GM12878 (cell line): ENCODE results near the gene WBP4. TPM values are rescaled to one million over a fixed set of nuclear protein-coding genes. Genes with fewer than 3 reads are reported as not detected.
A peak's percentile ranks its signal among the peaks of the same experiment; 100 is the strongest.

Experiments used
- EGR1 ChIP-seq, 2 experiments: IDR thresholded peaks; 1 replicate in 1 of 2; 2 replicates in 1 of 2; pipeline ENCODE4 v1.6.1; 2011 to 2012; ENCODE audit warnings: low read depth in 2 of 2, low read length in 2 of 2, borderline replicate concordance in 1 of 2, mild to moderate bottlenecking in 1 of 2, moderate library complexity in 1 of 2
- GATAD2B ChIP-seq: fragments of 450-650 bp; conservative IDR thresholded peaks from 2 replicates; pipeline ENCODE4 v1.6.1; 2017; ENCODE audit warnings: low read depth, mild to moderate bottlenecking, moderate library complexity
- IKZF1 ChIP-seq: fragments of 450-650 bp; conservative IDR thresholded peaks from 2 replicates; pipeline ENCODE4 v1.6.1; 2017; ENCODE audit warnings: antibody characterized with exemption, mild to moderate bottlenecking
- MEF2B ChIP-seq: fragments of 450-650 bp; IDR thresholded peaks from 2 replicates; pipeline ENCODE4 v1.6.1; 2018; ENCODE audit warnings: mild to moderate bottlenecking, moderate library complexity; ENCODE audit not compliant: partially characterized antibody, poor library complexity, severe bottlenecking
- POU2F2 ChIP-seq: IDR thresholded peaks from 3 replicates; pipeline ENCODE4 v1.6.1; 2011; ENCODE audit warnings: low read depth, mild to moderate bottlenecking, low read length, borderline replicate concordance
- SIX5 ChIP-seq: IDR thresholded peaks from 2 replicates; pipeline ENCODE4 v1.6.1; 2011; ENCODE audit warnings: mild to moderate bottlenecking, low read depth, low read length, moderate library complexity; ENCODE audit not compliant: severe bottlenecking
- SKIL ChIP-seq: fragments of 450-650 bp; IDR thresholded peaks from 2 replicates; pipeline ENCODE4 v1.6.1; 2017; ENCODE audit warnings: mild to moderate bottlenecking, low read depth, inconsistent platforms; ENCODE audit not compliant: poor library complexity, severe bottlenecking
- SREBF2 ChIP-seq: IDR thresholded peaks from 2 replicates; pipeline ENCODE4 v1.6.1; 2012; ENCODE audit warnings: mild to moderate bottlenecking, low read length
- TBL1XR1 ChIP-seq: IDR thresholded peaks from 2 replicates; pipeline ENCODE4 v1.6.1; 2012; ENCODE audit warnings: low read depth, low read length, improper control_type of control experiment
- ZBTB40 ChIP-seq: fragments of 450-650 bp; IDR thresholded peaks from 2 replicates; pipeline ENCODE4 v1.6.1; 2016; ENCODE audit warnings: mild to moderate bottlenecking, moderate library complexity, borderline replicate concordance
- polyA plus RNA-seq, 11 experiments: library from polyadenylated mRNA; depleted of rRNA in 4 of 11; unstranded in 6 of 11; stranded (reverse) in 5 of 11; fragments of >200 nt; fragmentation: Nextera tagmentation in 4 of 11; fragmentation: Illumina TruSeq in 1 of 11; extraction: Ambion mirVana in 4 of 11; extraction: Trizol in 1 of 11; gene quantifications; 1 replicate in 1 of 11; 2 replicates in 10 of 11; pipeline versions ENCODE4 v1.2.1 to v1.2.3, GENCODE V29; 2011 to 2016; ENCODE audit warnings: inconsistent platforms in 2 of 11, missing spikeins in 2 of 11, low read depth in 1 of 11
- total RNA-seq, 4 experiments: library from RNA; depleted of rRNA in 3 of 4; stranded (reverse); fragments of >200 nt in 3 of 4; fragmentation: Illumina TruSeq in 1 of 4; extraction: Trizol in 1 of 4; gene quantifications; 2 replicates each; pipeline versions ENCODE4 v1.2.1 to v1.2.3, GENCODE V29; 2013 to 2021

Gene WBP4
- total and polyA plus RNA-seq, 10 of the 15 experiments (the other 5 are each of a cell fraction or from before 2014, with no cell fraction given) = 7.4 to 21.6 (median 14.2) TPM

- TF ChIP-seq MEF2B (peak; percentile 95), SIX5 (peak; percentile 12), SKIL (peak; percentile 91), ZBTB40 (no peak), EGR1 (IDR thresholded peaks at IDR 0.05; ENCODE audit: borderline replicate concordance in 1 of 2, low read depth in 2 of 2, low read length in 2 of 2) (peak in 1 of 2 experiments; percentile 83; a peak in 2 of 3 replicates), IKZF1 (peak; percentile 93), SREBF2 (no peak), TBL1XR1 (peak; percentile 11; the same call in 1 of the 2 replicates), GATAD2B (peak; percentile 79), POU2F2 (0 out of 3 replicates have a peak, but pooled peaks have one; percentile 5)
Observed at GRCh38 chr13:41061075-41061913, at the start of gene WBP4 (continued).
